Left ventricle myocardium superior (tissue), 1 donor: ENCODE data around the gene GRAMD2B. TPM values are rescaled to one million over a fixed set of nuclear protein-coding genes. Genes with fewer than 3 reads are reported as not detected.
A peak's percentile ranks its signal among the peaks of the same experiment; 100 is the strongest.

Source experiments
- ATAC-seq: fragments of 200-7000 bp; cut with Tn5 transposase; one replicate; pipeline ENCODE4 v1.9.1; 2020; ENCODE audit warnings: mild to moderate bottlenecking, moderate library complexity
- DNase-seq: peaks from one replicate; pipeline ENCODE4 v3.0.0-alpha.2; 2020
- intact Hi-C: fragments of 100-400 bp; cut with micrococcal nuclease; formaldehyde crosslinking; loops from one replicate; pipeline ENCODE4 v1.11.0; 2022
- total RNA-seq: library from RNA; stranded (reverse); fragmentation: NEBNext Ultra II Directional; extraction: Animal tissue kit (Norgen Biotek cat#: 25700); gene quantifications from one replicate; pipeline ENCODE4 v1.2.1, GENCODE V29; 2021
- donor health status: DM: no; HTN: yes; CAD: no; lungs with severe emphysema.

The GRAMD2B gene
- total RNA-seq, 1 donor from 2014 or later: 35.2 TPM

DNA sequence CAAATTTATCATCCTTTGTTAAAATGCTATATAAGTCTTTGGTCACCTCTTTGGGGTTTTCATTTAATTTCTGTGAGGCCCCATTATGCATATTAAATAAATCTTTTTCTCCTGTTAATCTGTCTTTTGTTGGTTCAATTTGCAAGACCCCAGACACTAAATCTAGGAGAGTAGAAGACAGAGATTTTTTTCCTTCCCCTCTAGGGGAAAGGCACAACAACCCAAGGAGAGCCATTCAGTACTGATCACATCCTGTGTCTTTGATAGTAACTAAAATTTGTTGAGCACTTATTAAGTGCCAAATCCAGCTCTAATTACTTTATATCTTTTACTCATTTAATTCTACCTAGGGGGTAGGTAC is 97.4 kb downstream of the GRAMD2B start:
- intact Hi-C loops: no loop called here
- no peak for ATAC-seq
- DNase-seq: no peak

DNA sequence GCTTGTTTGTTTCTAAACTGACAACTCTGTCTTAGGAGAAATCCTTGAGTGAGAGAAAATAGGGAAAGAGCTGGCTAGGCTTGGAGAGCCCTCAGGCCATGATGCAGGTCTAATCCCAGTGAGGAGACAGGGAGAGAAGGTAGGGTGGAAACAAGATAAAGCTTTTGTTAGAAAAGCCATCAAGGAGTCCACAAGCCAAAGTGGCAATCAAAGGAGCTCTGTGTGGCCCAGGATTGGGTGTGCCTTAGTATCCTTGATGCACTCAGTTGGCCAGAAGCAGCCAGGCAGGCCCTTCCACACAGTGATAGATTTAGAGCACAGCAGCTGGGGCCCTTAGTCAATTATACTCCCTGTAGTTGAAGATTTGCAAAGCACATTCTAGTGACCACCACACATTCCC is 97.9 kb downstream of the GRAMD2B start:
- ATAC-seq (no peak), DNase-seq (no peak)
- intact Hi-C loops: no loop called here

DNA sequence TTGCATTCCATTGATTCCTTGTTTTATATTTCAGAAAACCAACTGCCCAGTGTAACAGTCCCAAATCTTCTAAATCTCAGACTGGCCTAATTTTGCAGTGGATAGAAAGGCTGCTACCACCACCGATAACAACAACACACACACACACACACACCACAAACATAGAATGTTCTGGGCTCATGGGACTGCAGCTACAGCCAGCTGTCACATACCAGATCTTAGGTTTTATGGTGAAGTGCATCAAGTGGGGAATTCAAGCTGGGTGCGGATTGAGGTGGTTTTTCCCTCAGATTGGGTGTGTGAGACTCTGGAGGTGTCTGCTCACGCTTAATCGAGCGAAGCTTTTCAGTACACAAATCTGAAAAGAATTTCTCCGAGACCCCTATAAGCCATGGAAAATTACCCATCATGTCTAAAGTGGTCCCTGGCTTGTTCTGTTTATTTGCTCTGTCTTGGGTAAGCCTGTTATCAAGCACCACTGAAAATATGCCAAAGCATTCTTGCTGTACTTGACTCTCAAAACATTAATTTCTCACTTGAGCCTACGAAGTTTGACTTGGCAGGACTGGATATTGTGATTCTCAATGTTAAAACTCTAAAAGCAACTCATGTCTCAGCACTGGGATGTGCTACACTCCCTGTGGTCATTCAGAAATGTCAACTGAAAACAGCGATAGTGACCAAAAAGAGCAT is 100.8 kb downstream of the GRAMD2B start:
- intact Hi-C loops: no loop called here
- peak; percentile 46 for ATAC-seq

DNA sequence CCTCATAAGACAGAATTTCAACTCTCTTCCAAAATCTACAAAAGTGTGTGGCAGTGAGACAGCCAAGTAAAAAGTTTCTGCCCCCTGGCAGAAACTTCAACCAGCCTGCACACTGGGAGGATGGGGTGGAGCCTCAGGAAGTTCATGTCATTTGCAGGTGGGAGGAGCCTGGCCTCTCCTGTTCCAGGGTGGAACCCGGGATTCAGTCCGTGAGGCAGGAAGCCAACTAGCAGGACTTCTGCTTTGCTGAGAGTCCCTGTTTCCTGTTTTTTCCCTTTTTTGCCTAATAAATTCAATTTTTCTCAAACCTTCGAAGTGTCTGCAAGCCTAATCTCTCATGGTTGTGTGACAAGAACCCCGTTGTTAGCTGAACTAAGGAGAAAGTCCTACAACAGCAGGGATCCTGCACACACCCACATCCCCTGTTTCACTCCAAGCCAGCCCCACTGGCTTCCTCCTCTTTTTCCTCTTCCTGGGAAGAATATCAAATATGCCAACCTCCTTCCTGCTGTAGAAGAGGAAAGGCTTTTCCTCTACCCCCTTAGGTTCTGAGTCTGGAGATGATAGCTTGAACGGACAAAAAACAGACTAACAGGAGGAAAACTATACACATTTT is 102.5 kb downstream of the GRAMD2B start:
- intact Hi-C loops: no loop called here
- ATAC-seq: peak; percentile 91
- peak; percentile 79 for DNase-seq

More for the DNA sequence above, 100.8 kb downstream of the GRAMD2B start:
- DNase-seq: no peak

DNA sequence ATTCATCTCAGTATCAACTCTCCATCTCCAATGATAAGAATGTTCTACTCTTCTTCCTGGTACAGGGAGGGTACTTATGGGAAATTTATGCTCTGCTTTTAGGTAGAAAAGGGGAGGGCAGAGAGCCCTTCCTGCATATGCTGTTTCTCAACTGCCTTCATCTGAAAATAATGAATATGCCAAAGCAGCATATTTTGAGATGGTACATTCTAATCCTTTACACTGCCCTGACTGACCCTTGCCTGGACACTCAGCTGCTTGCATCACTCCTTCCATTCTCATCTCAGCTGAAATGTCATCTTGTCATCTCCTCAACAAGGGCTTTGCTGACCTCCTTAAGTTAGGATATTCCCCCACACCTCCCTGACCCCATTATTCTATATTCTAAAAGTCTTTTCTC is 103.3 kb downstream of the GRAMD2B start:
- ATAC-seq: peak; percentile 20

DNA sequence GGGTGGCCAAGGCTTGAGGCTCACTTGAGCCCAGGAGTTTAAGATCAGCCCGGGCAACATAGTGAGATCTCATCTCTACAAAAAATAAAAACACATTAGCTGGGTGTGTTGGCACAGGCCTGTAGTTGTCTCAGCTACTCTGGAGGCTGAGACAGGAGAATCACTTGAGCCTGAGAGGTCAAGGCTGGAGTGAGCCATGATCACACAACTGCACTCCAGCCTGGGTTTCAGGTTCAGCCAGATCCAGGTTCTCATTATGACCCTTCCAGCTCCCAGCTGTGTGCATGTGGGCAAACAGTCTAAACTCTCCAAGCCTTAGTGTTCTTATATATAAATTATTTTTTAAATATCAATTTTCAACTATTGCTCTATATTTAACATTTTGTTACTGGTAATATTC is 103.9 kb downstream of the GRAMD2B start:
- no peak for ATAC-seq
- intact Hi-C loops: no loop called here
- DNase-seq: no peak

More for the DNA sequence above, 103.3 kb downstream of the GRAMD2B start:
- DNase-seq: no peak
- intact Hi-C loops: no loop called here

DNA sequence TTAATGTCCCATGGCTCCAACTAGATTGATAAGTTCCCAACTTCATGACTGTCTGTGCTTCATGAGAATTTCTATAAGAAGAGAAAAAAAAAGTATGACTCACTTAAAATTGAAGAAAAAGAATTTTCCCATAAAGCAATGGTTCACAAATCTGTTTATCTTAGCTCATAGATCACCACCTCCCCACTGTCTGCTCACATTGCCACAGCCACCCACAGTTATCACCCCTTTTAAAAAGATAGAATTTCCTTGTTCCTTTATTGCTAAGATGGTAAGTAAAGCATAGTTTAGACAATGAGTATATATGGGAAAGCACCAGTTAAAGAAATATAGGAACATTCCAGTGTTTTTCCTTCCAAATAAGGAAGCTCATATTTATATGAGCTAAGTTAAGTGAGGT is 104.7 kb downstream of the GRAMD2B start:
- no peak for DNase-seq
- ATAC-seq: no peak
- intact Hi-C loops: no loop called here

DNA sequence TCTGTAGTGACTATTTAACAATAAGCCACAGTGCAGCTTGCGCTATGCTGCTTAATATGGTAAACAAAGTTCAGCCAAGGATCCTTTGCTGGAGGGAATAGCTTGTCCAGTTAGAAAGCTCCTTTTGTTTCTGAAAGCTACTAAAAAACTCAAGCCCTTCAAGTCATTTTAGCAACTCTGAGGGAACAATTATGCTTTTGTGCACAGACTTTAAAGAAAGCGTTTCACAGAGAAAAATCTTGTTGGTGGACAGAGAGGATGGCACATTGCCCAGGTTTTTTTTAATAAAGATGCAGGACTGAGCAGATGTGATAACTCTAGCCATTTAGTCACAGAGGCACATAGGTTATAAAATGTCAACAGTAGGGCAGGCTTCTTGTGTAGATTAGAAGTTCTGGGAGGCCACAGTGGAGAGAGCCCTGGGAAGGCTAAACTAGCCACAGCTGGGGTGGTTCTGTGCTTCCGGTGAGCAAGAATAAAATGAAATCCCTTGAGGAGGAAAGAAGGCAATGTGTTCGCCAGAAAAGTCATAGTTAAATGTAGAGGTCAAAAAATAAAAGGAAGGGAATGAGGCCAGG is 108.4 kb downstream of the GRAMD2B start:
- intact Hi-C loops: loop anchor here (10.0 kb wide), 1 partner anchor 117 kb away; no protein-coding TSS in a partner anchor
- DNase-seq (no peak), ATAC-seq (peak; percentile 93)

DNA sequence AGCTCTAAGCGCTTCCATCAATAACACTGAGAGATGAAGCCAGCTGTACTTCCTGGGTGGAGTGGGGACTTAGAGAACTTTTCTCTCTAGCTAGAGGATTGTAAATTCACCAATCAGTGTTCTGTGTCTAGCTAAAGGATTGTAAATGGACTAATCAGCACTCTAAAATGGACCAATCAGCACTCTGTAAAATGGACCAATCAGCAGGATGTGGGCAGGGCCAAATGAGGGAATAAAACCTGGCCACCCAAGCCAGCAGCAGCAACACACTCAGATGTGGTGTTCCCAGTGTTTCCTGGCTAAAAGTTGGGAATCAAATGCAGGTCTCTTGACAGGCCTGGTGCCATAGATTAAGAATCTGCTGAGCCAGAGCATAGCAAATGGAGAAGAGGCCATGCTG is 111.3 kb downstream of the GRAMD2B start:
- no peak for DNase-seq
- intact Hi-C loops: loop anchor here (10.0 kb wide), 1 partner anchor 120 kb away; no protein-coding TSS in a partner anchor
- no peak for ATAC-seq

DNA sequence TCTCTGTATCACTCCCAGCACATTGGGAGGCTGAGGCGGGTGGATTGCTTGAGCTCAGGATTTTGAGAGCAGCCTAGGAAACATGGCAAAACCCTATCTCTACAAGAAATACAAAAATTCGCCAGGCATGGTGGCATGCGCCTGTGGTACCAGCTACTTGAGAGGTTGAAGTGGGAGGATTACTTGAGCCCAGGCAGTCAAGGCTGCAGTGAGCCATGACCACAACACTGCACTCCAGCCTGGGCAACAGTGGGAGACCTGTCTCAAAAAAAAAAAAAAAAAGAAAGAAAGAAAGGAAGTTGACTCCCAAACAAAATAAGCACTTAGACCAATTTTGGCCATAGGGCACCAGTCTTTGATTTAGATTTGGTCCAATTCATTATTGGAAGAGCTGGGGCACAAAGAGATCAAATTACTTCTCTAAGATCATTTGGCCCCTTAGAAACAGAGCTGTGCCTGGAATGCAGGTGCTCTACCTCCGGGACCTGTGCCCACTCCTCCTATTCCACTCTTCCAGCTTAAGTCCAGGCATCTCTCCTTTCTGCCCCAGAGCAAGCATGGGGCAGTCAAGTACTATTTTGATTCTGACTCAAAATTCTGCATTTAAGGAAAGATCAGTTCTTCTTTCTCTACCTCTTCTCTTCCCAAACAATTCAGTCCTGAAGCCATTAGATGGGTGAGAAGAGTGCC is 112.8 kb downstream of the GRAMD2B start:
- intact Hi-C loops: loop anchor here (10.0 kb wide), 1 partner anchor 121 kb away; no protein-coding TSS in a partner anchor
- DNase-seq: no peak
- ATAC-seq: no peak

DNA sequence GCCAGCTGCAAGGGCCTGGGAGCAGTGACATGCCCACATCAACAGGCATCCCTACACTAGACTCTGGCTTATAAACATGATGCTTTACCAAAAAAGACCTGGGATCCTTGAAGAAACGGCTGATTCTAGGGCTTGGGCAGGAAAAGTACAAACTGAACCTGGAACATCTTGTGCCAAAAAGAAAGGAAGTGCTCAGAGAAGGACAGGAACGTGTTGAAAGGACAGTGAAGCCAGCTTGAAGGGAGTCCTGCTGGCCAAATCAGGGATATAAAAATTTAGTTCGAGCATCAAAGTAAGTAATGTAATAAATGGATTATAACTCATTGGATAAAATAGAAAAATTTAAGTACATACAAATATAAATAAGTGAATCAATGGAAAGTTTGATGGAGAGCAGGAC is 113.7 kb downstream of the GRAMD2B start:
- intact Hi-C loops: loop anchor here (10.0 kb wide), 1 partner anchor 122 kb away; no protein-coding TSS in a partner anchor
- ATAC-seq: no peak
- no peak for DNase-seq

DNA sequence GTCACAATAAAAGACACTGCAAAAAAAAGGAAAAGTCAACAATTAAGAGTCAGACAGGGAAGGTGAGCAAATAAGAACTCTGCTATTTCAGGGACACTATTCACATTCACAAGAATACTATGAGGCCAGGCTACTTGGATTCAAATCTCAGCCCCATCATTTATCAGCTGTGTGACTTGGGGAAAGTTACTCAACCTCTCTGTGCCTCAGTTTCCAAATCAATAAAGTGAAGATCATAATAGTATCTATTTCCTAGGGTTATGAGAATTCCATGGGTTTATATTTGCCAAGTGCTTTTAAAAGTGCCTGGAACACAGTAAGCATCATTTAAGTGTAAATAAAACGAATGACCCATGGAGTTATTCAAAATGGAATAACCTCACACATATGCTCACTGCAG is 115.4 kb downstream of the GRAMD2B start:
- intact Hi-C loops: loop anchor here (2.0 to 10.0 kb wide), 2 partner anchors 124 to 184 kb away; no protein-coding TSS in a partner anchor
- DNase-seq (no peak), ATAC-seq (no peak)

DNA sequence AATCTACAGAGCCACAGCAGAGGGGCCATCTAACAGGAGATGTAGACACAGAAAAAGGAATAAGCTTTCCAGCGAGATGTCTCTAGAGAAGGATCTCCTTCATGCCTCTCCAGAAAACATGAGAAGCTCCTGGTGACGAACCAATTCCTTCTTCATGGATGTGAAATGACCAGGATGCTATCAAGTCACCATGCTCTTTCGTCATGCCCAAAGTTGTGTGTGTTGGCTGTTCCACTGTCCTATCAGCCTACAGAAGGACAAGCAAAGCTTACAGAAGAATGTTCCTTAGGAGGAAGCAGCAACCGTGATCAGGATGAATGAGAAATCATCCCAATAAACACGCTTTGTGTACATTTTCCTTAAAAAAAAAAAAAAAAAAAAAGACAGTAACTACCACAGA is 117.4 kb downstream of the GRAMD2B start:
- ATAC-seq: no peak
- no peak for DNase-seq
- intact Hi-C loops: loop anchor here (5.0 kb wide), 1 partner anchor 203 kb away; no protein-coding TSS in a partner anchor

DNA sequence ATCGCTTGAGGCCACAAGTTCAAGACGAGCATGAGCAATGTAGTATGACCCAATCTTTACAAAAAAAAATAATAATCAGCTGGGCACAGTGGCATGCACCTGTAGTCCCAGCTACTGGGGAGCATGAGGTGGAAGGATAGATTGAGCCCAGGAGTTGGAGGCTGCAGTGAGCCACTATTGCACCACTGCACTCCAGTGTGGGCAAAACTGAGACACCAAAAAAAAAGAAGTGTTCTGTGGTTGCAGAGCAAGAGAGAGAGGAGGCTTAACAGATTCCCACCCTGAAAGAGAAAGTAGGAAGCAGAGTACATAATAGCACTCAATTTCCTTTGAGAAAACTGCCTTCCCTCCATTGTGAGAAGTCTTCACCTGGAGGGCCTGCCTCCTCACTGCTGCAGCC is 119.2 kb downstream of the GRAMD2B start:
- ATAC-seq (no peak), DNase-seq (no peak)
- intact Hi-C loops: loop anchor here (5.0 kb wide), 1 partner anchor 205 kb away; no protein-coding TSS in a partner anchor

DNA sequence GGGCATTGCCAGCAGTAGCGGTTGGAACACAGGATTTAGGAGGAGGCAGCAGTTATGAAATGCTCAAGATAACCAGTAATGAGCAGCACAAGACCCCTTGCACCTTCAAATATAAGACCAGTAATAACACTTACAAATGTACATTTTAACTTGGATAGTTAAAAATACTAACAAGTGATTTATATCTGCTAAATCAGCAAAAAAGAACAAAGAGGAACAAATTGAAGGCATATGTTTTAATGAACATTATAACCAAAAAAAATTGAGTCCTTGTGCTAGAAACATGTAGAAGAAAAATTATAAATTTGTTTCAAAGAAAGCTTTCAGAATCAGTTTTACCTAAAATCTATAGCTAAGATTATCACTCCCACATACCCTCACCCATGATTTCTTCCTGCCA is 119.8 kb downstream of the GRAMD2B start:
- no peak for ATAC-seq
- intact Hi-C loops: loop anchor here (5.0 kb wide), 1 partner anchor 206 kb away; no protein-coding TSS in a partner anchor

DNA sequence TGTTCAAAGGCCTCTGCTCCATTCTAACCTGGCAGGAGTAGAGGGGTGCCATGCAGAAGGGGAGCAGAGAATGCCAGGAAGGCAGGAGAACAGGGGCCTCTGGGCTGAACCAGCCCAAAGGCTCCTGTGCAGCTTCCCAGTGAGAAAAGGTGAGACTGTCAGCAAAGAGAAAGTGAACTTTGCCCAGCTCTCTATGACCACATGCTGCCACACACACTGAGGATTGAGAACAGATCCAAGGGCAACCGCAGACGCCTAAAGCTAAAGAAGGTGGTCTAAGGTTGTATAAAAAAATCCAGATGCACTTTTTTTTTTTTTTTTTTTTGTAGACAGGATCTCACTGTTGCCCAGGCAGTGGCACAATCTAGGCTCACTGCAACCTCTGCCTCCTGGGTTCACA is 120.5 kb downstream of the GRAMD2B start:
- ATAC-seq (no peak), DNase-seq (no peak)
- intact Hi-C loops: loop anchor here (5.0 kb wide), 1 partner anchor 206 kb away; no protein-coding TSS in a partner anchor

More for the DNA sequence above, 119.8 kb downstream of the GRAMD2B start:
- no peak for DNase-seq
